ENCODE data around the gene ARRB1. TPM values are rescaled to one million over a fixed set of nuclear protein-coding genes. Genes with fewer than 3 reads are reported as not detected.

The ARRB1 gene
- total and polyA plus RNA-seq, 2 of the 13 experiments (the other 11 are each of a cell fraction or from before 2014, with no cell fraction given), result 22.5 to 35.7 TPM

DNA sequence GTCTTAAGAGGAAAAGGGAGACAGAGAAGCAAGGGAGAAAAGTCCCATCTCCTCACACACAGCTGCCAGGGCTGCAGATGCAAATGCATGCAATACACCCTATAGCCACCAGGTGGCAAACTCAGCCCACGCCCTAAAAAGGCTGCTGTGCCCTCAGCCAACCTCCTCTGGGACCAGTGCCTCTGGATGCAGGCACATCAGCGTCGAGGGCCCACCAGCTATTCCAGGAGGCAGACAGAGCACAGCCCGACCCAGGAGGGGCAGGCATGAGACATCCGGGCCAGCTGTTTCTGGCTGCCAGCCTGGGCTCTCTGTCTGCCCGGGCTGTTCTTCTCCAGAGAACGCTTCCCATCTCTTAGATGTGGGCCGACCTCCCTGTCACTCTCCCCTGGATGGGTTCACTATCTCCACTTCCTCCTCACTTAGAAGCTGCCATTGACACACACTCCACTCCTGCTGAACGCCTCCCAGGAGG lies 71.2 kb downstream of the ARRB1 start:
- in situ Hi-C loops (cut with HindIII; ENCODE audit: extremely low pct_ligation_motif_present, low pct_unique_long_range_greater_than_20kb), result loop anchor here (5.0 kb wide), 1 partner anchor 102 kb away; no protein-coding TSS in a partner anchor
- no peak overlapping the region for H3K27ac ChIP-seq (ENCODE audit: extremely low read length, insufficient read depth, low read length)
- TF ChIP-seq HNF1A (IDR thresholded peaks at IDR 0.05; ENCODE audit: low read depth) (no peak), HNF1A (CRISPR knock-in tag; IDR thresholded peaks at IDR 0.05; ENCODE audit: borderline replicate concordance) (no peak), ZNF142 (CRISPR knock-in tag; IDR thresholded peaks at IDR 0.05) (no peak), KDM2A (CRISPR knock-in tag; IDR thresholded peaks at IDR 0.05; ENCODE audit: borderline replicate concordance, low read depth) (peak; percentile 52; the same call in 1 of the 2 replicates), SNRNP70 (IDR thresholded peaks at IDR 0.05; ENCODE audit: low read depth, low read length) (no peak), MTA1 (CRISPR knock-in tag; IDR thresholded peaks at IDR 0.05; ENCODE audit: borderline replicate concordance) (no peak), RAD21 (CRISPR knock-in tag; IDR thresholded peaks at IDR 0.05) (peak; percentile 87), STAG1 (CRISPR knock-in tag; IDR thresholded peaks at IDR 0.05) (peak; percentile 96), RCOR2 (CRISPR knock-in tag; IDR thresholded peaks at IDR 0.05) (no peak), ZNF12 (CRISPR knock-in tag; IDR thresholded peaks at IDR 0.05) (peak; percentile 28; the same call in 1 of the 2 replicates), ZNF30 (CRISPR knock-in tag; IDR thresholded peaks at IDR 0.05) (no peak), ZNF143 (CRISPR knock-in tag; IDR thresholded peaks at IDR 0.05) (0 out of 2 replicates have a peak, but pooled peaks have one; percentile 22), FOXA3 (CRISPR knock-in tag; IDR thresholded peaks at IDR 0.05) (0 out of 2 replicates have a peak, but pooled peaks have one; percentile 22)

More for the DNA sequence above, 71.2 kb downstream of the ARRB1 start:
- DNase-seq (ENCODE audit: low spot score) (peak; percentile 54), FAIRE-seq (peak; percentile 84), ATAC-seq (peak; percentile 85)
- no peaks in the 10 kb centered on the region for H3K9me3 ChIP-seq (ENCODE audit: low read length)
- BruUV-seq (replicated peaks), result no TSS peak
- no peak overlapping the region for H3K4me2 ChIP-seq (ENCODE audit: low read depth, low read length)
- WGBS (ENCODE audit: low lambda C conversion rate), result 44% methylated on average over 9 of the region's 9 CpGs
- no peaks in the 10 kb centered on the region for H3K27me3 ChIP-seq (ENCODE audit: control insufficient read depth in 1 of 2, insufficient read depth in 2 of 2, low read length in 2 of 2)
- ChIA-PET POLR2A (no interaction called here), CTCF (ENCODE audit: low intra/inter-chr PET ratio, low total read pairs) (interaction anchor here (0.6 to 2.9 kb wide), 2 partner anchors 96 to 103 kb away, joined by 3 to 37 read pairs; no protein-coding TSS in a partner anchor)
- H4K20me1 ChIP-seq (ENCODE audit: insufficient read depth, low read length), result peaks cover 8% of the 10 kb centered on the region; the same call in 1 of the 2 replicates
- no peak overlapping the region for H3K4me3 ChIP-seq (replicated peaks in 1 of 3; ENCODE audit: insufficient read depth in 1 of 3, low read depth in 2 of 3, low read length in 3 of 3)
- no peak overlapping the region for H3K9ac ChIP-seq (ENCODE audit: insufficient read depth, low read depth, low read length)
- peaks cover 38 to 69% of the 10 kb centered on the region in 2 experiments for H3K36me3 ChIP-seq (replicated peaks in 1 of 2; ENCODE audit: control insufficient read depth in 1 of 2, insufficient read depth in 2 of 2, low read length in 2 of 2)
- H2AFZ ChIP-seq (ENCODE audit: low read length), result no peak overlapping the region
- intact Hi-C loops (cut with micrococcal nuclease; ENCODE audit: unreplicated experiment), result loop anchor here (1.0 kb wide), 1 partner anchor 48 kb away; no protein-coding TSS in a partner anchor
- H3K4me1 ChIP-seq (ENCODE audit: insufficient read depth, low read length), result peaks cover 22% of the 10 kb centered on the region
- H3K79me2 ChIP-seq (ENCODE audit: insufficient read depth, low read length), result no peaks in the 10 kb centered on the region
